ENCODE data around the gene OMG.
"Not testable (repeated sequence)": the region's sequence is repeated elsewhere in the genome, so short reads cannot be mapped to it uniquely, and the experiment has no call there.

Gene OMG

DNA sequence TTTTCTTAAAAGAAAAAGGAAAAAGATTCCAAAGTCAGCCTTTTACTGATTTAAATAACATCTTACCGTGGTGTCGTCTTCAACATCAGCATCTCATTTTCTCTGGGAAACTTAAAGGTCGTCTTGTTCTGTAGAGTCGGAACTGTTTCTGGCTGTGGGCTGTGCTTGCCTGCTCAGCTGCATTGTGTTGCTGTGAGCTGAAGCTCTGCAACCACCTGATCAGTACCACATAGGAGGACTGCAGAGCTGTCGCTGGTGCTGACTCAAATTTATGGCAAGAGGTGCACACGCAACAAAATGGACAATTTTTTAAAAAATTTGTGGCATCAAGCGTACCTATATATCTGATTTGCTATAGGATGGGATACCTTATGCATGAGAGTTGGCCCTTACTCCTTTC is at the start of gene OMG:
TSS of gene OMG (minus strand) at position 150 of the 400 bp plus-strand sequence. CDS start 908 bp downstream, outside the sequence.
- DNase-seq, result no peak

- DNase-seq, result not testable (repeated sequence)
These were observed 48.2 kb upstream of the OMG start for GRCh38 chr17:31345191-31345747.

DNA sequence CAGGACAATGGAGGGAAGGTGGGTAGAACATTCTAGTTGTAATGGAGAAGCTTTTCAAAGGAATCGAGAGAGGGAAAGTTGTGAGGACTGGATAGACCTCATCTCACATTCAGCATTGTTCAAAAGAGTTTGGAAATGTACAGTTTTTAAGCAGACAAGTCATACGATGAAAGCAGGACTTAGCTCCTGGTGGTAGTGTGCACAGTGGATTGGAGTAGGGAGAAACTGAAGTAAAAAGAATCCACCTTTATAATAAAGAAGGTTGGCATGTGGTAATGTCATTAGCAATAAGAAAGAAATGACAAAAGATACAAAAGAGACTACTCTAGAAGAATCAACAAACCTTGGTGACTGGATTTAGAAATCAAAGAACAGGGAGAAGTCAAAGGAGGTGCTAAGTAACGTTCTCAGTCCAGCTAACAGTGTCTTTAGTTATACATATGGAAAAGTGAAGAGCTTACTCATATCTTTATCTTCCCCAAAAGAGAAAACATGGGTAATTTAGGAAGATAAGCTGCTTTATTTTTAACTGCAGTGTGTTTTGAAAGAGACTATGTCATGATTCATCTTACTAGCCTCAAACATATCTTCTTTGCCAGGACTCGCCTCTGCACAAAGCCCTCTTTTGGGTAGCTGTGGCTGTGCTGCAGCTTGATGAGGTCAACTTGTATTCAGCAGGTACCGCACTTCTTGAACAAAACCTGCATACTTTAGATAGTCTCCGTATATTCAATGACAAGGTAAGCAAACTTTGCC is 43.0 kb upstream of the OMG start:
- DNase-seq, result no peak

DNA sequence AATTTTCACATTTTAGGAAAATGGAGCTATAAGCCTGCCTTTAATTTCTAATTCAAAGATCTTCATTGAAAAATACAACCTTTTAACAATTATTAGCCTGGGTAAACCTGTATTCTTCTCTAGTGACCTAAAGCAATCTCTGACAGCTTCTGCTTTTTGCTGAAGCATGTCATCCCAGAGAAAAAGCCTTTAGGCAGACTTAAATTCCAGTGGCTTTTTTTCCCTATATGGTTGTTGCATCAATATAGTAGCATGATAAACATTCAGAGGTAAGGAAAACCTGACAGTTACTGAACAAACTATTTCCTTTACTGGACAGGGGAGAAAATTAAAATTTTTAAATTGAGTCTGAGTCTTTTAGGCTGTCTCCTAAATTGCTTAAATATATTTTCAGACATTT is 32.2 kb upstream of the OMG start:
- no peak for DNase-seq

GRCh38 chr17:31328160-31328535 is 31.1 kb upstream of the OMG start:
- no peak for DNase-seq

GRCh38 chr17:31327534-31328159 is 30.6 kb upstream of the OMG start:
- DNase-seq, result no peak

DNA sequence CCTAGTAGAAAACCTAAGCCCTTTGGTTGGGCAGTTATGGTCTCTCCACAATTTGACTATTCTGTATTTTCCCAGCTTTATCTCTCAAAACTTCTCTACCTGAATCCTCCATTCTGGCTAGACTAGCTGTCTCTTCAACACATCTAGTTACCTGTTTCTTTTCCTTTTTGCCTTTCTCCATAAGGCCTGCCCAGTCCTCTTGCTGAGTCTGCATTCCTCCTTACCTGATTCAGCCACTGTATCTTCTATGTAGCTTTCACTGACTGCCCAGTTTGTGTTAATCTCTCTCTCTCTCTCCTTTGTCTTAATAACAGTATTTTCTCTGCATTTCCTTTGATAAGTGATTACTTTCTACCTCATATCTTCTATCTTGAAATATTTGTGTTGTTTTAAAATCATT is 26.5 kb upstream of the OMG start:
- no peak for DNase-seq

DNA sequence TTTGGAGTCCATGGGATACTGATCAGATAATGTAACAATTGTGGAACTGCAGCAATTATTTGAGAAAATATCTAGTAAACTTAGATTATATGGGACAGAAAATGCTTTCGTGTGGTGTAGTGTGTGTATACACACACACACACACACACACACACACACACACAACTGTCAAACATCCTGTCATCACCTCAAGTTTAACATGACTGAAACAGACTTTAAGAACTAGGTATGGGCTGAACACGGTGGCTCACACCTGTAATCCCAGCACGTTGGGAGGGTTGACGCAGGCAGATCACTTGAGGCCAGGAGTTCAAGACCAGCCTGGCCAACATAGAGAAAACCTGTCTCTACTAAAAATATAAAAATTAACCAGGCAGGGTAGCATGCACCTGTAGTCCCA is 24.9 kb upstream of the OMG start:
- DNase-seq, result no peak

GRCh38 chr17:31321481-31321880 is 24.4 kb upstream of the OMG start, which contains the start of gene EVI2A:
Gene EVI2A, minus strand, starts transcription at chr17:31321622. Its CDS starts 2,609 bp downstream, at chr17:31319013.
- peak; percentile 78 for DNase-seq

DNA sequence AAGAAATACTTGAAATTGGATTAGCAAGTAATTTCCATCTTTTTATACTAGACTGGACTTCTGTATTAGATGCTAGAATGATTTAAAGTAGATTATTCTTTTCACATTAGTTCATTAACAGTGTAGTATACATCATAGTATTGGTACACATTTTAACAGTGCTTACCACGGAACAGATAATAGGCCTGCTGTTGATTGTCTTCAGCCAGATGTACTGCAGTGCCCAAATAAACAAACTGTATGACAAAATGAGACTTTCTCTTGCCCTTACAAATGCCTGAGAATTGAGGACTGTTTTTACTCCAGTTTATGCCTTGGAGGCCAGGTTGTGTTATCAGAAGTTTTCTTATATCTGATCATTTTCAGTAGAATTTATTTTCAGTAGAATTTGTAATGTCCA is 23.8 kb upstream of the OMG start:
- DNase-seq, result no peak

DNA sequence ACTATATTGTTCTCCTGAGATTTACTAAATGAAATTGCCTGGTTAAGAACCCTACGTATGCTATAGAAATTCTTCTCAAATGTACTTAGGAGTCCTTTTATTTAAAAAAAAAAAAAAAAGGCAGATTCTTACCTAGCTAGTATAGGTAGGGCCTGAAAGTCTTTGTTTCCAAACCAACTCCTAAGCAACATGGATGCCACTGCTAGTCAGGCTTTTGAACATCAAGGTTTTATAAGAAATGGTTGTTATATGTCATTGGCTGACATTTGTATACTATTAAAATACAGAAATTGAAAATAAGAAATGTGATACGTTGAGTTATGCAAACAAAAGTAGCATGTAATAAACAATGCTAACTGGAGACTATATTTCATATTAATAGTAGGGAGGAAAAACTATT is 23.2 kb upstream of the OMG start:
- DNase-seq, result no peak

- peak; percentile 24 for DNase-seq
These were observed 22.0 kb upstream of the OMG start for GRCh38 chr17:31318851-31319661.

- peak; percentile 35 for DNase-seq
These were observed 21.3 kb upstream of the OMG start for GRCh38 chr17:31318298-31318801.

DNA sequence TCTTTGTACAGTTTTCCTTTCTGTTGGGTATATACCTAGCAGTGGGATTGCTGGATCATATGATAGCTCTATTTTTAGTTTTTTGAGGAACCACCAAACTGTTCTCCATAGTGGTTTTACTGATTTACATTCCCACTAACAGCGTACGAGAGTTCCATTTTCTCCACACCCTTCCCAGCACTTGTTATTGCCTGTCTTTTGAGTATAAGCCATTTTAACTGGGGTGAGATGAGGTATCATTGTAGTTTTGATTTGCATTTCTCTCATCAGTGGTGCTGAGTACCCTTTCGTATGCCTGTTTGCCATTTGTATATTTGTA is 17.7 kb upstream of the OMG start:
- no peak for DNase-seq

DNA sequence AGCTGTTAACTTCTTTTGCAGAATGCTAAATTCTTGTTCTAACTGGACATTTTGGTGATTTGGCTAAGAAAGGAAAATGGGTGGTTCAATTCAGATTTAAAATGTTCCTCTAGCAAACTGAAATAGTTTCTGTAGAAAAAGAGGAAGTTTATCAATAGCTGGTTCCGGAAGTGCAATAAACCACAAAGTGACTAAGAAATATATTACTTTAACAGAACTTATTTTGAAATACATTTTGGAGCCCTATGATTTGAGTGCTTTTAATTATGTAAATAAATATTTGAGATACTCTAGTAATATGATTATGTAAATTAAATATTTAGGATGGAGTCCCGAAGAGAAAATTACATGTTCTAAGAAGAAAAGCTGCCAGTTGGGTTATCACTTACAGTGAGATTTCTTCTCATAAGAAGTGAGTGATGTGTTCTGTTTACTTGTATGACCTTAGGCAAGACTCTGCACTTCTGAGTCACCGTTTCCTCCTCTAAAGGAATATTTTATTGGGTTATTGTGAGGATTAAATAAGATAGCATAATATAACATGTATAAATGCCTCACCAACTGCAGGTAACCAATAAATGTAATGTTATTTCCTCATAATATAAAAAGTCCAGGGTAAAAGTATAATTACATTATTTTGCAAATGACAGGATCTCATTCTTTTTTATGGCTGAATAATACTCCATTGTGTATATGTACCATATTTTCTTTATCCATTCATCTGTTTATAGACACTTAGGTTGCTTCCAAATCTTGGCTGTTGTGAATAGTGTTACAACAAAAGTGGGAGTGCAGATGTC is 17.1 kb upstream of the OMG start, which contains the start of gene EVI2B:
TSS of gene EVI2B (minus strand) at position 73 of the 800 bp plus-strand sequence. CDS start 8,445 bp downstream, outside the sequence.
- DNase-seq, result peak; percentile 81

DNA sequence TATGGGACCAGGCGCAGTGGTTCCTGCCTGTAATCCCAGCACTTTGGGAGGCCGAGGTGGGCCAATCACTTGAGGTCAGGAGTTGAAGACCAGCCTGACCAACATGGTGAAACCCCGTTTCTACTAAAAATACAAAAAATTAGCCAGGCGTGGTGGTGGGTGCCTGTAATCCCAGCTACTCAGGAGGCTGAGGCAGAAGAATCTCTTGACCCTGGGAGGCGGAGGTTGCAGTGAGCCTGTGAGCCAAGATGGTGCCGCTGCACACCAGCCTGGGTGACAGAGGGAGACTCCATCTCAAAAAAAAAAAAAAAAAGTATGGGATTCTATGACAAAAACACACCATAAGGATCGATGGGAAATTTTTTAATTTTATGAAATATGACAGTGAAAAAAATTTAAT is 15.2 kb upstream of the OMG start:
- not testable (repeated sequence) for DNase-seq

GRCh38 chr17:31311526-31311925 is 14.5 kb upstream of the OMG start:
- DNase-seq, result no peak

DNA sequence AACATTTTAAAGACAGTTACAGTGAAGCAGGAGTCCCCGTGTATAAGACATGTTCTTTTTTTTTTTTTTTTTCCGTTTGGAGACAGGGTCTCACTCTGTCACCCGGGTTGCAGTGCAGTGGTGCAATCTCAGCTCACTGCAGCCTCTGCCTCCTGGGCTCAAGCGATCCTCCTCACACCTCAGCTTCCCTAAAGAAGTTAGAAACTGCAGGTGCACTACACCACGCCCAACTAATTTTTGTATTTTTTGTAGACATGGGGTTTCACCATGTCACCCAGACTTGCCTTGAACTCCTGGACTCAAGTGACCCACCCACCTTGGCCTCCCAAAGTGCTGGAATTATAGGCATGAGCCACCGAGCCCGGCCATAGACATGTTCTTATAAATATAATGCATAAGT is 13.8 kb upstream of the OMG start:
- no peak for DNase-seq

DNA sequence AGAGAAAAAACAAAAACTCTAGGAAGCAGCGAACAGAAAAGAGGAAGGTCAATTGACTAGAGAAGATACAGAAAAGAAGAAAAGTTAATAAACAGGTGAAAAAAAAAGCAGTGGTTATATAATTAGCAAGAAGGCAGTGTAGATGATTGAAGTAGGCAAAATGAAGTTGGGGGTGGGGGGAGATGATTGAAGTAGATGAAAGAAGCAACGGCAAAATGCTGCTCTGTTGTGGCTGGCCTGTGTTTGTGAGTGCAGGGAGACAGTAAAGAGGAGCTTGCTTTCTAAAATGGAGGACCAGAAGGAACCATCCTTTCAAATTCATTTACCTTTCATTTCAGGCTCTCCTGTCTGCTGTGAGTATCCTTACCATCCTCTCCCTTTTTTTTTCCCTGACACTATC is 13.2 kb upstream of the OMG start:
- DNase-seq, result no peak

DNA sequence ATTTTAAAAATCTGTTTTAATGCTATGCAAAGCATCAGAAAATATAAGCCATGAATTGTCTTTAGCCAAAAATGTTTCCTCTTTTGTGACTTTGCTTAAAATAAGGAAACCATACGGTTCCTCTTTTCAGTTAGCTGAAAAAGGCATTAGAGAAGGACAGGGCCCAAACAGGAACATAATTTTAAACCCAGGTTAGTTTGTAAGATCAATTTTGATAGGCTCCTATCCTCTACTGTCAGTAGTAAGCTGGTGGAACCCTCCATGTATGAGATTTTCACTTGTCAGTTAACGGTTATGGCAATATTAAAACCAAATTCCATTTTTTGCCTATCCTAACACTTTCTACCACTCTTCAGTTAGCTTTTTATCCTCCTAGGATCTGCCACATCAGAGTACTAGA is 12.5 kb upstream of the OMG start:
- DNase-seq, result peak; percentile 53

DNA sequence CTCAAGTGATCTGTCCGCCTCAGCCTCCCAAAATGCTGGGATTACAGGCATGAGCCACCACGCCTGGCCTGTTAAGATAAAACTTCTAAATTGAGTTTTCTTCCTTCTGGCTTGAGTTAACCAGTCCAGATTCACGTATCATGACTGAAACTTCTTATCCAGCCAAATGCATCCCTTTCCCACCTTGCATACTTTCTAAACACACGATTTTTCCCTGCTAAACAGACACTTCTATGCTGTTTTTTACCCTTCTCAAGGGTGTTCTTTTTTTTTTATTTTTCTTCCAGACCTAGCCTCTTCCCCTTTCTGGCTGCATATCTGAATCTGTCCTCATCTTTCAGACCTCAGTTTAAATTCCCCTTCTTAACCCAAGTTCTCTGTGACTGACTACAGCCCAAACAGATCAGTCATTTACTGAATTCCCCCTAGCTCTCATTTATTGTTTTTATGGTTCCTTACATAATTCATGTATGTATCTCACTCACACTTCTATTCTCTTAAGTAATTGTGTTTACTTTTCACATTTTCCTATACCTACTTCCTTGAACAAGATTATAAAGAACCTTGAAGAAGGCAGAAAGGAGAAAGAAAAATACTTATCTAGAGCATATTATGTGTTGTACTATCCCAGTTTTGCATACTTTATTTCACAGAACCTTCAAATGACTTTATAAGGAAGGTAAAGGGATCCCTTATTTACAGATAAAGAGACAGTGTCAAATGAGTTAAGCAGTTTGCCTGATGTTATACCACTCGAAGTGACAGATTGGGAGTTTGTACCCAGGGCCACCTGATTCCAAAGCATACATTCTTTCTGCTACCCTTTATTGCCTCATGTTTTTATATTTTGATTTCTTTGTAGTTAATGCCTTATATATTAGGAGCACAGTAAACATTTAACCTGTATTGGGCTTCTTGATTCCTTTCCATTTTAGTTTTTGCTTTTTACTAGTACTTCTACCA is 11.6 kb upstream of the OMG start:
- peak; percentile 42 for DNase-seq
